ENCODE results near the gene BCL7A.
"Not testable (repeated sequence)": the region's sequence is repeated elsewhere in the genome, so short reads cannot be mapped to it uniquely, and the experiment has no call there.

BCL7A gene

GRCh38 chr12:122021822-122022392 is at the start of gene BCL7A:
BCL7A (plus strand) TSS chr12:122021884; CDS start chr12:122022092, 208 bp downstream.
- peak; percentile 93 for DNase-seq

GRCh38 chr12:121974026-121974985 is 47.4 kb upstream of the BCL7A start:
- no peak for DNase-seq

DNA sequence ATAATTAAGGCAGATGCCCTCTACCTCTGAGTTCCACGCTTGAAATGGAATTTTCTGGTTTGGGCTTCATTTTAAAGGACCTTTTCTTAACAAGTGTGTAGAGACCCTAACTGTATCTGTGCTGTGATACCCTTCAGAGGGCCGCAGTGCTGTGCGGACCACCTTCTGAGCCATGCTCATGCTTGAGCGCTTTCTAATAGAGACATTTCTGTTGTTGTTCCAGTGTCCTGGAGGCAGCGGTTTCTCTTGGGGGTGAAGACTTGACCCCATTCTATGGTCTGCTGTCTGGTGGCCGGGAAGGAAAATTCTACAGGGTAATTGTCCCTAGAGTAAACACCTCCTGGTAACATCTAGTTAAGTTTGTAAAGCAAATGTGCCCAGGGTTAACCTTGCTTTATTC is 46.7 kb upstream of the BCL7A start:
- DNase-seq = no peak

GRCh38 chr12:121976950-121977349 is 44.7 kb upstream of the BCL7A start:
- peak; percentile 59 for DNase-seq

- DNase-seq = no peak
These were observed 41.3 kb upstream of the BCL7A start for GRCh38 chr12:121980191-121980891.

DNA sequence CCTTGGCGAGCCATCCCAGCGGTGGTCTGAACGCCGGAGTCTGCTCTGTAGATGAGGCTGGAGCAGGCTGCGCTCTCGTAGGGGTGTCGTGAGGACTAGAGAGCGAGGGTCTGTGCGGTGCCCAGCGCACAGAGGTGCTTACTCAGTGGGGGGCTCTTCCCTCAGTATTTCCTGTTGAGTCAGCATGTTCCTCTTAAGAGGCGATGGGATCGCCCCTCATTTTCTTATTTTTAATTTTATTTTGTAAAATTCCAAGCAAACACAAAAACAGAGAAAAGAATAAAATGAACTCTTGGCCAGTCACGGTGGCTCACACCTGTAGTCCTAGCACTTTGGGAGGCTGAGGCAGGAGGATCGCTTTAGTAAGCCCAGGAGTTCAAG is 40.8 kb upstream of the BCL7A start:
- no peak for DNase-seq

- DNase-seq = no peak
These were observed 40.2 kb upstream of the BCL7A start for GRCh38 chr12:121981456-121981855.

DNA sequence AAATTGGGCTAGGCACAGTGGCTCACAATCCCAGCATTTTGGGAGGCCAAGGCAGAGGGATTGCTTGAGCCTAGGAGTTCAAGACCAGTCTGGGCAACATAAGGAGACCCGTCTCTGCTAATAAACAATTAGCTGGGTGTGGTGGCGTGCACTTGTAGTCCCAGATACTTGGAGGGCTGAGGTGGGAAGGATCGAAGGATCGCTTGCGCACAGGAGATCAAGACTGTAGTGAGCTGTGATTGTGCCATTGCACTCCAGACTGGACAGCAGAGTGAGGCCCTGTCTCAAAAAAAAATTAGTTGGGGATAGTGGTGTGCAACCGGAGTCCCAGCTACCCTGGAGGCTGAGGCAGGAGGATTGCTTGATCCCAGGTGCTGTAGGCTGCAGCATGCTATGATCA is 38.7 kb upstream of the BCL7A start:
- no peak for DNase-seq

DNA sequence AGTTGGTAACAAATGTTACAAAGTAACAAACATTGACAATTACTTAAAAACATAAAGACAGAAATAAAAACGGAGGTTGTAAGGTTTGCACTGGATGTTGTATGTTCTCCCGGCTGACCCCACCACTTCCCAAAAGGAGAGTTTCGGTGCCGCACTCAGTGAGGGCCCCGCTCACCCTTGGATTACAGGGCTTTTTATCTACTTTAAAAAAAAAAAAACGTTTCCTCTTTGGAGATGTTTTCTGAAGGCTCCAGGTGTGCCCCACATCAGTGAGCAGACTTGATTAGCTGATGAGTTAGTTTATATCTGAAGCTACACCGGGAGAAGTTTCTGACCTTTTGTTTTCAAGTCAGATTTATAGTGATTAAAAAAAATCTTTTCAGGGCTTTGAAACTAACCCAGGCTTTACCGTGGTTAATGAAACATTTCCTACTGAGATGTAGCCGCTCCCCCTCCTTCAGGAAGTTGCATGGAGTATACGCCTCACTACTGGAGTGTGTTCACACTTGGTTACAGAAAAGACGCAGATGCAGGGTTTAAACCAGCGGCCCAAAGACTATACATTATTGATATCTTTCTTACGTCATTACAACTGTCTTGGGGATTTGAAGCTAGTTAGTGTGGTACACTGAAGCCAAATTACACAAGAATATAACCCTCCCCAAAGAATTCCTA is 38.0 kb upstream of the BCL7A start:
- peak; percentile 25 for DNase-seq

DNA sequence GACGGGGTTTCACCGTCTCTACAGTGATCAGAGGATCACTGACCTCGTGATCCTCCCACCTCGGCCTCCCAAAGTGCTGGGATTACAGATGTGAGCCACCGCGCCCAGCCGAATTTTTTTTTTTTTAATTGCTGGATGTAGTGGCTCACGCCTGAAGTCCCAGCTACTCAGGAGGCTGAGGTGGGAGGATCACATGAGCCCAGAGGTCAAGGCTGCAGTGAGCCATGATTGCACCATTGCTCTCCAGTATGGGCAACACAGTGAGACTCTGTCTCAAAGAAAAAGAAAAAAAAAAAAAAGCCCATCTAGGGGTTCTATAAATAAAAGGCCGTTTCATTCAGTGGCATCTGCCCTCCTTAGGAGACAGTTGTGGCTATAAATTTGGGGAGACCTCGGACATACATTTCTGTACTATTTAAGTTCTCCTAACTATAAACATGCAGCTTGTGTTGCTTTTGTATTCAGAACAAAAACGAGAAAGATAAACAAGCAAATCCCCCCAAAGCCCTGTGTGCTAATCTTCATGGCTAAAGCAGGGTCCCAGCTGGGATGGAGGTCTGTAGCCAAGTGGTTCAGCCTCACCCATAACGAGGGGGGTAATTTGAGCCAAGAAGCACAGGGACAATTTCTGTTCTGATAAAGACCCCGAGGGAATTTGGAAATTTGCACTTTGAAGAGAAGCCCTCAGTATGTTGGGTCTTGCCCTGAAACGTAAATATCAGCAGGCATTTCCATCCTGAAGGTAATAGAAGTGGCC is 35.0 kb upstream of the BCL7A start:
- DNase-seq = peak; percentile 47

DNA sequence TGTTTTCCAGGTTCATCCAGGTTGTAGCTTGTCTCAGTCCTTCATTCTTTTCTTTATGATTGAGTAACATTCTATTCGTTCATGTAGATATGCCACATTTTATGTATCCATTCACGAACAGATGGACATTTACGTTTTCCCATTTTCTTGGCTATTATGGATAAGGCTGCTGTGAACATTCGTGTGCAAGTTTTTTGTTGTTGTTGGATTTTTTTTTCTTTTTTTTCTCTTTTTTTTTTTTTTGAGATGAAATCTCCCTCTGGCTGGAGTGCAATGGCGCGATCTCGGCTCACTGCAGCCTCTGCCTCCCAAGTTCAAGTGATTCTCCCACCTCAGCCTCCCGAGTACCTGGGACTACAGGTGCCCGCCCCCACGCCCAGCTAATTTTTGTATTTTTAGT is 33.2 kb upstream of the BCL7A start:
- not testable (repeated sequence) for DNase-seq

DNA sequence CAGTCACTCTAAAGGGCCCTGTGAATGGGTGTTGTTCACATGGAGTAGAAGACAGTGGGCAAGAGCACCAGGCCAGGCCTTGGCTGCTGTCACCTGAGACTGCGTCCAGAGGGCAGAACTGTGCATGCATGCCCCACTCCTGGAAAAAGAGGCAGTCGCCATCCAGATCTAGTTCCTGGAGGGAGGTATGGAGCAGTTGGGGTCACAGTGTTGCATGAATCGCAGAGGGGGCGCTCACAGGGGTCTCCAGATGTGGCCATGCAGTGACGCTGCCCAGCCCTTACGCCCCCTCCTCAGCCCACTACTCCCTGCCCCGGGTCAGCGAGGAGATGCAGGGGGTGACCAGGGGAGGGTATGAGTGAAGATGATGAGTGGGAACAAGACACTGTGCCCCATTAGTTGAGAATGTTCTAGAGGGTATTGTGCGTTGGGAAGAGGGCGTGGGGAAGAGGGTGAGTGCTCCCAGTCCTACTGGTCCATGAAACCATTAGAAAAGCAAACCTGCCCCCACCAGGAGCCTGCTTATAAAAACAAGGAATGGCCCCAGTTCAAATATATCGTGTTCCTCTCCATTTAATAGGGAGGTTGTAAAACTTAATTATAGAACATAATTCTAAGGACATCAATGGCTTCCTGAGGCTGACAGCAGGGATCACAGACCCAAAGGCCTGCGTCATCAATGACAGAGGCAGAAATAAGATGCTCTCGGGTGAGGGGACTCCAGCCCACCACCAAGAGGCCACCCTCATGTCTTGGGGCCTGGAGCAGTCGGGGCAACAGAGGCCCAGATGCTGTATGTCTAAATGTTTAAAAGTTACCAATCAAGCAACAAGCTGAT is 32.2 kb upstream of the BCL7A start:
- DNase-seq = peak; percentile 97

- no peak for DNase-seq
These were observed 31.5 kb upstream of the BCL7A start for GRCh38 chr12:121990114-121990647.

DNA sequence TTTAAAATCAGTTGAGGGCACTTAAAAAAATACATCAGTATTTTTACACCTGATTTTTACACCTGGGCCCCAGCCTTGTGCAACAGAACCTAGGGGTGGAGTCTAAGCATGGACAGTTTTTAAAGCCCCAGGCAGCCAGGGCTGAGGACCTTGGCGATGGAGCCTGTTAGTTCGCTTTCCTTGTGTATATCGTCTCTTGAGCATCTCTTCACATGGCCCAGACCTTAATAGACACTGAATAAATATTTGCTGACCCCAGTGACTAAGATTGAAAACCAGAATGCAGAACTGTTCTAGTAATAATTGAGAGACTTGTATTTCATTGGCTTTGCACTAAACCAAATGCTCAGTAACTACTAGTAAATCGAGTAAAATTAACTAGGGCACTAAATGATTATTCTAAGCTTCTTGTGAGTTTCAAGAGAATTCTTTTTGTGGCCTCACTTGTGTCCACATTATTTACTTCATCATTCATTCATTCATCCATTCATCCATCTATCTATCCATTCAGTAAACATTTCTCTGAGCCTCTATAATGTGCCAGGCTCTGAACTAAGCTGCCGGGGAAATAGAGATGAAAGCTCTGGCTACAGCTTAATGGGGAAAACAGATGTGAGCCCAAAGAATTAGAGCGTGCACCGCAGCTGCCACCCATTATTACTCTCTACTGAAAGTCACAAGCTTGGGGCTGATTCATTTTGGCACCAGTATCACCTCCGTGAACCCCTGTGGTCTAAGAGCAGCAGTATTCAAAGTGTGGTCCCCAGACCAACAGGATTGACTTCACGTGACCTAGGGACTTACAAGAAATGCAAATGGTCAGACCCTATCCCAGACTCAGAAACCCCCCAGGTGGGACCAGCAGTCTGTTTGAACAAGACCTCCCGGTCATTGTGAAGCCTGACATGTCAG is 30.7 kb upstream of the BCL7A start:
- DNase-seq = peak; percentile 75

DNA sequence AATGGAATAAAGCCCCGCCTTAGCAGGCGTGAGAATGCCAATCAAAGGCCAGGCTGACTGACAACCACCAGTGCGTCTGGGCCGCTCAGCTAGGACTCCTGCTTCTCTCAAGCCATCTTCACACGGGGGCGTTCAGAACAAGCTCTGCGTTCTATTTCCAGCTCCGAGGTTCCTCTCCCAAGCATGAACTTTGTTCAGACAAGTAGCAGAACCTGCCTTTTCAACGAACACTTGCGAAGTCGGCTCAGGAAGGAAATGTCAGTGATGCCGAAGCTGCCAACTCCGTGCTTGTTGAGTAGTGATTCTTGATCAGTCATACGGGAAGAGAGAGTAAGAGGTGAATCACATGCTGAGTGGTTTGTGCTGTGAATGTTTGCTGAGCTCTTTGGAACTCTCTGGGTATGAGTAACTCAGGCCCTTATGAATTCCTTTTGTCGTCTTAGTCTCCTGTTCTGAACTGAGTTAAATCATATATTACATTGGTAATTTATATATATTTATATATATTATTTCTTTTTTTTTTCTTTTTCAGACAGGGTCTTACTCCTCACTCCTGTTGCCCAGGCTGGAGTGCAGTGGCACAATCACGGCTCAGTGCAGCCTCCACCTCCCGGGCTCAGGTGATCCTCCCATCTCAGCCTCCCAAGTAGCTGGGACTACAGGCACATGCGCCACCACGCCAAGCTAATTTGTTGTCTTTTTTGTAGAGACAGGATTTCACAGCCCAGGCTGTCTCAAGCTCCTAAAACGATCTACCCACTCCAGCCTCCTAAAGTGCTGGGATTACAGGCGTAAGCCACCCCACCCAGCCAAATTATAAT is 29.4 kb upstream of the BCL7A start:
- peak; percentile 38 for DNase-seq

- no peak for DNase-seq
These were observed 25.4 kb upstream of the BCL7A start for GRCh38 chr12:121996050-121996944.

DNA sequence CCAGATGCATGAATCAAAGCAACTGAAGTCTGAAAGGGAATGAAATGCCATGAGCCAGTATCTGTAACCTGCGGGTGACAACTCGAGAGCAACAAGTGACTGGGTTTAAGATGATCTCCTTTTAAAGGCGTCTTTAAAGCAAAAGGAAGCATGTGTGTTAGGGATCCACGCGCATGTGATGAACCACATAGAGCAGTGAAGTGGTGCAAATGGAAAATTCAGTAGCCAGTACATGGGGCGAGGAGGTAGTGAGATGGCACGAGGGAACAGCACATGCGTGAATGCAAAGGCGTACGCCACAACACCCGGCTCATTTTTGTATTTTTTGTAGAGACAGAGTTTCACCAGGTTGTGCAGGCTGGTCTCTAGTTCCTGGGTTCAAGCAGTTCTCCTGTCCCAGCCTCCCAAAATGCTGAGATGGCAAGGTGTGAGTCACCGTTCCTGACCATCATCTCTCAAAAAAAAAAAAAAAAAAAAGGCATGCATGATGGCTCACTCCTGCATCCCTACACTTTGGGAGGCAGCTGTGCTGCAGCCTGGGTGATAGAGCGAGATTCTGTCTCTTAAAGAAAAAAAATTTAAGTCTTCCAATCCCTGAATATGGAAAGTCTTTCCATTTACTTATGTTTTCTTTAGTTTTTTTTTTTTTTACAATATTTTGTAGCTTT is 24.6 kb upstream of the BCL7A start:
- DNase-seq = no peak
